NT2/D1 (cell line): ENCODE measurements around the gene TCF4.

Experiments
- SUZ12 ChIP-seq: IDR thresholded peaks from 2 replicates; pipeline ENCODE4 v1.6.1; 2011; ENCODE audit not compliant: insufficient read length, insufficient read depth; ENCODE audit errors: extremely low read depth
- YY1 ChIP-seq: IDR thresholded peaks from 2 replicates; pipeline ENCODE4 v1.6.1; 2011; ENCODE audit not compliant: insufficient read length, insufficient read depth
- ZNF274 ChIP-seq: IDR thresholded peaks from 2 replicates; pipeline ENCODE4 v1.6.1; 2011; ENCODE audit warnings: mild to moderate bottlenecking, low read depth, low read length

DNA sequence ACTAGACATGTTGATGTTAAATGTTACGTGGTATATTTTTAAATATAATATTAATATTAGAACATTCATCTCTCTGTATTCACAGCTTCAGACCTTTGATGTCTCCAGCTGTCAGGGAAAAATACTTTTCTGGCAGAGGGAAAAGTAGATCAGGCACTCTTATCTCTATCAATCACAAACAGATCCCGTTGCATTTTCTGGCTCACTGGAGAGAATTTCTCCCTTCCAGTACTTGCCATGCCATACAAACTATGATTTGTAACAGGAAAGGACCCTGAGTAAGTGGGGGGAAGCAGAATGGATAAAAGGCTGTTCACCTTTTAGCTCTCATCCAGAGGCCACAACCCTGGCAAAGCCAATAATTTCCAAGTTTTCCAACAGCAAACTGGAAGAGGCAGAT, 158.0 kb downstream of the TCF4 start:
- TF ChIP-seq YY1, result no peak
- no peak for TF ChIP-seq ZNF274
- no peak for TF ChIP-seq SUZ12
